Activated T-cell treated with anti-CD3 and anti-CD28 coated beads for 48 hours (primary cell): Measurements from ENCODE around the gene LGALS3BP.
"Not testable (repeated sequence)": the region's sequence is repeated elsewhere in the genome, so short reads cannot be mapped to it uniquely, and the experiment has no call there.

Source experiments
- DNase-seq: peaks from one replicate; pipeline ENCODE4 v3.0.0-alpha.2; 2020; ENCODE audit warnings: low read depth

LGALS3BP gene

DNA sequence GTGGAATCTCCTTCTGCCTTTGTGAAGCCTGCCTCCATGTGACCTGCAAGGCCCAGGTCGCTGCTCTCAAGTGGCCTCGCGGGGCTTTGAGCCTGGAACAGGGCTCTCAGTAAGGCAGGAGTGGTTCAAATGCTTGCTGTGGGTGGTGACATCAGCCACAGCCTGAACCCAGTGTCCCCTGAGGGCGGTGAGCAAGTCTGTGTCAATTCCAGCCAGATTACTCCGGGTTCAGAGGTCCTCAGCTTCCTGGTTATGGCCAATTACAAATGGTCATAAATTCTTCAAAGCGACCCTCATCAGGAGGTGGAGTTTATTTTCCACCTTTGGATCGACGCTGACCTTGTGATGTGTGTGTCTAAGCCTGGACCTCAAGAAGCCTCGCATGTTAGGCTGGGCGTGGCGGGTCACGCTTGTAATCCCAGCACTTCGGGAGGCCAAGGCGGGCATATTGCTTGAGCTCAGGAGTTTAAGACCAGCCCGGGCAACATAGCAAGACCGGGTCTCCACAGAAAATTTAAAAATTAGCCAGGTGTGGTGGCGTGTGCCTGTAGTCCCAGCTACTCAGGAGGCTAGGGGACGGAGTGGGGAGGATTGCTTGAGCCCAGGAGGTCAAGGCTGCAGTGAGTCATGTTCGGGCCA is 17.3 kb downstream of the LGALS3BP start:
- no peak for DNase-seq

DNA sequence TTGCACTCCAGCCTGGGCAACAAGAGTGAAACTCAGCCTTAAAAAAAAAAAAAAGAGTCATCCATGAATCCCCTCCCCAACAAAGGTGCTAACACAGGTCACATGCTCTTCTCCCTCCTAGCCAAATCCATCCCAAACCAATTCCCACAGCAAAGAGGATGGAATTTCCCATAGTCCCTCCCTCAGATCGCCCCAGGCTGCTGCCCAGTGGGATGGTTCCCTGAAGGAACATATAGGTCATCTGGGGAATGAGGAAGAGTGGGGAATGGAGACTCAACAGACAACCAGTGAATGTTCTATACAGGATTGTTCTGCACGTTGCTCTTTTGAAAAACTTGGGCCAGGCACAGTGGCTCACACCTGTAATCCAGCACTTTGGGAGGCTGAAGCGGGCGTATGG is 18.2 kb downstream of the LGALS3BP start:
- DNase-seq: no peak

- no peak for DNase-seq
These were observed 18.8 kb downstream of the LGALS3BP start for GRCh38 chr17:78960928-78961327.

GRCh38 chr17:78959803-78960202 is 19.9 kb downstream of the LGALS3BP start:
- DNase-seq: no peak

- DNase-seq: no peak
These were observed 21.0 kb downstream of the LGALS3BP start for GRCh38 chr17:78958641-78959127.

- no peak for DNase-seq
These were observed 22.6 kb downstream of the LGALS3BP start for GRCh38 chr17:78957128-78957527.

DNA sequence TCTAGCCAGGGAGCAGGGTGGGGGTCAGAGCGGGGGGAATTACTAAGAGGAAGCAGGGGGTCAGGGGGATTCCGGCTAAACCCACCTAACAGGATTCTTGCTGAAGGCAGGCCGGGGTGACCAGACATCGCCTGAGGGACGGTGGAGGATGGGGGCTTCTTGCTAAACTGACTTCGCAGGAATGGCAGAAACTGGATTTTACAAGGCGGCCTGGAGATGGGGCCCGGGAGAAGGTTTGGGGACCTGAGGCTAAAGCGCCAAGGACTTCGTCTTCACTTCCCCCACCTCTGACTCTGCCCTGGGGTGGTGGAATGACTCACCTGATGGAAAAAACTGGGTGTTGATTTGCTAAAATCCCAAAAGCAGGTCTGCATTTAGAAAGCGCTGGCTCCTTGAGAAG is 23.5 kb downstream of the LGALS3BP start:
- no peak for DNase-seq

- DNase-seq: no peak
These were observed 25.0 kb downstream of the LGALS3BP start for GRCh38 chr17:78954684-78955083.

DNA sequence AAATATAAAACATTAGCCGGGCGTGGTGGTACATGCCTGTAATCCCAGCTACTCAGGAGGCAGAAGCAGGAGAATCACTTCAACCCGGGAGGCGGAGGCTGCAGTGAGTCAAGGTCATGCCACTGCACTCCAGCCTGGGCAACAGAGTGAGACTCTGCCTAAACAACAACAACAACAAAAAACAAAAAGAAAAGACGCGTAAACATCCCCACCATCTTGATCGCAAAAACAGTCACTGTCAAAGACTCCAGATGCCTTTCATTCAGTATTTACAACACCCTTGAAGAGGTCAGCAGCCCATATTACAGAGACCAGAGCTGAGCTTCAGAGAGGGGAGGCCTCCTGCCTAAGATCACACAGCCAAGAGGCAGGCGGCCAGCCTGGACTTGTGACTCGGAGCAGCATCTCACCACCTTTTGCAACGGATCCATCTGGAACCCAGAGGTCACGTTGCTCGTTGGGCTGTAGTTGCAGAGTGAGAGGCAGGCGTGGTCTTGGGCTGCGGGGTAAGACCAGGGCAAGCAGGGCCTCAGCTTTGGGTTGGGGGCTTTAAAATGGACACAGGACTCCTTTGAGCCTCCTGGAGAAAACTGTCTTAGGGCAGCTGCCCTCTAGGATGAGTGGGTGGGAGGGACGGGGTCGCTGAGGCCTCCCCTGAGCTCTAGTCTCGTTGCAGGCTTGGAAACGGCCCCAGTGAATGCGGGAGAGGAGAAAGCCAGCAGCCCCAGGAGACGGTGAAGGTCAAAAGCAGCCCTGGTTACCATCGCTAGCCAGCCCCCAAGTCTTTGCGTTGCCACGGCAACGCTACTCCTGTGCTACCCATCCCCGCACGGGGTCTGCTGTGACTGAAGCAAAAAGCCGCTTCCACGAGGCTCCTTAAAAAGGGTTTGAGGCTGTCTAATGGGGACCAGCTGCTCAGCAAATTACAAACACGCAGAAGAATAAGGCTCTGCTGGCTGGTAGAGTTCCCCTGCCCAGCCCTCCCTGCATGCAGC is 26.1 kb downstream of the LGALS3BP start:
- DNase-seq: no peak

DNA sequence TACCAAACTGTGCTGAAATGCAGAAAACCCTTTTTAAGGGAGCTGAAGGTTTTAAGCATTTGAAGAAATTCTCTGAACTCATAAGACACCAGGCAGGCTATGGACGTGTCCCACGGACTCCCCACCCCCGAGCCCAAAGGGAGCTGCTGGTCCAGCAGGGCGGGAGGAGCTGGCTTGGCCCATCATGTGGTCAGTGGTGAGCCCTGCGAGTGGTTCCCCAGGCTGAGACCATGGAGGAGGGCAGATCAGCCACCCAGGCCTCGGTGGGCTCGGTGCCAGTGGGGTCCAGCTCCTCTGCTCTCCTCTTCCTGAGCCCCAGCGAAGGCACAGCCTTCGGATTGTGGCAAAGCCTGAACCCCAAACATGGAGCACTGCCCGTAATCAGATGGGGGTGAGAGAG is 27.0 kb downstream of the LGALS3BP start:
- DNase-seq: no peak

GRCh38 chr17:78951967-78952551 is 27.7 kb downstream of the LGALS3BP start:
- DNase-seq: no peak

DNA sequence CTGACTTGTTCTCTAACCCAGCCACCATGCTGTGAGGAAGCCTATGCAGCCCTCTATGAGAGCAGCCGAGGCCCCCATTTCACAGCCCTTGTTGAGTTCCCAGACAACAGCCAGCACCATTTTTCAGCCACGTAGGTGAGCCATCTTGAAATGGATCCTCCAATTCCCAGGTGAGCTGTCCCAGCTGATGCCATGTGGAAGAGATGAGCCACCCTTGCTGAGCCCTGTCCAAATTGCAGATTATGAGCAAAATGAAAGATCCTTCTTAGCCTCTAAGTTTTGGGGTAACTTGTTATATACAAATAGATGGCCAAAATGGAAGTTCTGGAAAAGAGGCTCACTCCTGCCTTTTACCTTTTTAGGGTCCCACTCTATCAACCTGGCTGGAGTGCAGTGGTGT is 28.9 kb downstream of the LGALS3BP start:
- DNase-seq: no peak

DNA sequence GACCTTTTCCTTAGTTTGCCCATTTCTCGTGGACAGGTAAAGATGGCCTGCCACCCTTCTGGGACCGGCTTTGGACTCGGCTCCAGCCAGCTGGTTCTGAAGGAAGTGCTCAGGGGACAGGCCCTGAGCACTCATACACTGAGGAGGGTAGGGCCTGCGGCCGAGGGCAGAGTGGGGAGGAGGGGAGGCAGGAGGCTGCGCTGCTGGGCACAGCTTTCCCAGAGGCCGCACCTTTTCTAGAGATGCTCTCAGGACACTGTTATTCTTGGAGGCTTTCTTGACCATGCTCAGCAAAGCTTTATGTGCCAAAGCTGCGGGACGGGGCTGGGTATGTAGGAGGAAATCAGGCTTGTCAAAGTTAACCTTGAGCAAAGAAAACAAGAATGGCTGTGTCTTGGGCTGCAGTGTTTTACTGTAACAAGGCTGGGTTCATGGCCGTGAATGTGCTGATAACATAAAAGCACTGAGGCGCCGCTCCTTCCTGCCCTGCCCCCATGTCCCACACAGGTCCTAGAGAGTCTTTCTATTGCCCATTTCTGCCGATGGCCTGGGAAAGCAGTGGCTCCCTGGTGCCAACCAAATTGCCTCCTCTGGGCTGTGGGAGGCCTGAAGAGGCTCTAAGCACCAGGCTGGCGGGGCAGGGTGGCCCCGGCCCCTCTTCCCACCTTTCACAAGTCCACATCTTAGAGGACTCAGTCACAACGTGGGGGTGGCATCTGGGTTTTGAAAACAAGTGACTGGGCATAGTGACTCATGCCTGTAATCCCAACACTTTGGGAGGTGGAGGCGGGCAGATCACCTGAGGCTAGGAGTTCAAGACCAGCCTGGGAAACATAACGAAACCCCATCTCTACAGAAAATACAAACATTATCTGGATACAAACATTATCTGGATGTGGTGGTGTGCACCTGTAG is 32.2 kb downstream of the LGALS3BP start:
- no peak for DNase-seq

DNA sequence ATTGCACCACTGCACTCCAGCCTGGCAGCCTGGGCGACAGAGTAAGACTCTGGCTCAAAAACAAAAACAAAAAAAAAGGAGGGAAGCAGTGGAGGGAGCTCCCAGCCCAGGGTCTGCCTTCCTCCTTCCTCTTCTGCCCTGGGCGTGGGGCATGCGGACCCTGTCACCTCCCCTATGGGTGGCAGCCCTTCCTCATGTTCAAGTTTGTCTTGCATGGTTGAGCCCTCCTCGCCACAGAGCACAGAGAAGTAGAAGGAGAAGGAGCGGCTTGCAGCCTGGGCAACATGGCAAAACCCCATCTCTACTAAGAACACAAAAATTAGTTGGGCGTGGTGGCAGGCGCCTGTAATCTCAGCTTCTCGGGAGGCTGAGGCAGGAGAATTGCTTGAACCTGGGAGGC is 33.1 kb downstream of the LGALS3BP start:
- DNase-seq: no peak

- DNase-seq: no peak
These were observed 33.6 kb downstream of the LGALS3BP start for GRCh38 chr17:78946131-78946530.

DNA sequence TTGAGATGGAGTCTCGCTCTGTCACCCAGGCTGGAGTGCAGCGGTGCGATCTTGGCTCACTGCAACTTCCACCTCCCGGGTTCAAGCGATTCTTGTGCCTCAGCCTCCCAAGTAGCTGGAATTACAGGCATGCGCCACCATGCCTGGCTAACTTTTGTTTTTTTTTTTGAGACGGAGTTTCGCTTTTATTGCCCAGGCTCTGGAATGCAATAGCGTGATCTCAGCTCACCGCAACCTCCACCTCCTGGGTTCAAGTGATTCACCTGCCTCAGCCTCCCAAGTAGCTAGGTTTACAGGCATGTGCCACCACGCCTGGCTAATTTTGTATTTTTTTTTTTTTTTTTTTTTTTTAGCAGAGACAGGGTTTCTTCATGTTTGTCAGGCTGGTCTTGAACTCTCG is 34.3 kb downstream of the LGALS3BP start:
- DNase-seq: not testable (repeated sequence)

GRCh38 chr17:78944956-78945355 is 34.8 kb downstream of the LGALS3BP start:
- DNase-seq: no peak

- no peak for DNase-seq
These were observed 35.7 kb downstream of the LGALS3BP start for GRCh38 chr17:78944026-78944425.

GRCh38 chr17:78940708-78941107 is 39.0 kb downstream of the LGALS3BP start:
- DNase-seq: no peak

DNA sequence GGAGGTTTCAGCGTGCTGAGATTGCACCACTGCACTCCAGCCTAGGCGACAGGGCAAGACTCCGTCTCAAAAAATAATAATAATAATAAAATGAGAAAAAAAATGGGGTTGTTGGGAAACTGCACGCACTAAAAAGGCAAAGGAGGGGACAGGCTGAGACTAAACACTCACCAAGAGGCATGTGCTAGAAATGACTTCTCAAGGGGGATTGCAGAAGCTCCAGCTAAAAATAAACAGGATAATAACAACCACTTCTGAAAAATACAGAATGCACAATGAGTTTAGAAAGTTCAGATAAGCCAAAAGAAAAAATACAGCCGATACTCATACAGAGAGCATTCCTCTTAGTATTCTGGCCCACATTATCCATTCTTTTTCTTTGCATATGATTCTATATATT is 39.5 kb downstream of the LGALS3BP start:
- no peak for DNase-seq

GRCh38 chr17:78939615-78940014 is 40.1 kb downstream of the LGALS3BP start:
- no peak for DNase-seq

DNA sequence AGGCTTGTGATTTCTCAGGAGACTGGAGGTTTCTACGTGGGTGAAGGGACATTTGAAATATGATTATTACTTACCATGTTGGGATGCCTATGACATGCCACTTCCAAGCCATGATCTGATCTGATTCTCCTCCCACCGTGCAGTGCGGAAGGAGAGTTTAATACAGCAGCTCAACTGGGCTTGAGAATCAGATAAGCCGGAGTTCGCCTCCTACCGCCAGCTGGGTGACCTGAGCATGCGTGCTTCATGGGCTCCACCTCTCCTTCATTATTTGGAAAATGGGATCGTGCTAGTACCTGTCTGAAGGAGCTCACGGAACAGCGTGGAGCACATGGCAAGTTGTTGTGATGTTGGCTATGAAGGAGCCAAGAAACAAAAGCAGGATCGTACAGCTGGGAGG is 42.2 kb downstream of the LGALS3BP start:
- DNase-seq: no peak
